CD4-positive, alpha-beta T cell treated with Interferon alpha-2 for 1 hour (primary cell): ENCODE data around the gene TAS1R1.
A peak's percentile ranks its signal among the peaks of the same experiment; 100 is the strongest.
"Not testable (repeated sequence)": the region's sequence is repeated elsewhere in the genome, so short reads cannot be mapped to it uniquely, and the experiment has no call there.

Experiments used
- DNase-seq, 2 donors: peaks; one replicate each; pipeline ENCODE4 v3.0.0-alpha.2; 2020 to 2022

TAS1R1 gene

GRCh38 chr1:6523566-6523965, 31.5 kb upstream of the TAS1R1 start:
- peak in 1 of 2 donors; percentile 5 for DNase-seq

GRCh38 chr1:6526316-6526715, 28.8 kb upstream of the TAS1R1 start:
- DNase-seq: no peak

DNA sequence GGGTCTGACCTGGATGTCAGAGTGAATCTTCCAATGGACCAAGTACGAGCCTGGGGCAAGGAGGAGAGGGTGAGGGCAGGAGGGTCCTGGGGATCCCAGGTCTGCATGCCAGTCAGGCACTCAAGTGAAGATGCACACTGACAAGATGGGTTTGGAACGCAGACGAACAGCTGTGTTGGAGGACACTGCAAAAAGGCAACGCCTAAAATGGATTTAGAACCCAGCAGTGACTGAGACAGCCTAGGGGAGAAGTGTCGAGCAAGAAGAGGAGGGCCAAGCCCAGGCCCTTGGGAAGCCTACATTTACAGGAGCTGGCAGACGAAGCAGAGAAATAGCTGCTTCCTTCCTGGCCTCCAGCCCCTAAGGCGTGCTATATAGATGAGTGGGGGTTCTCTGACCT, 26.6 kb upstream of the TAS1R1 start:
- no peak for DNase-seq

- no peak for DNase-seq
Observed at GRCh38 chr1:6530504-6531160, 24.5 kb upstream of the TAS1R1 start.

- no peak for DNase-seq
Observed at GRCh38 chr1:6531996-6532395, 23.1 kb upstream of the TAS1R1 start.

- no peak for DNase-seq
Observed at GRCh38 chr1:6534248-6534822, 20.8 kb upstream of the TAS1R1 start.

DNA sequence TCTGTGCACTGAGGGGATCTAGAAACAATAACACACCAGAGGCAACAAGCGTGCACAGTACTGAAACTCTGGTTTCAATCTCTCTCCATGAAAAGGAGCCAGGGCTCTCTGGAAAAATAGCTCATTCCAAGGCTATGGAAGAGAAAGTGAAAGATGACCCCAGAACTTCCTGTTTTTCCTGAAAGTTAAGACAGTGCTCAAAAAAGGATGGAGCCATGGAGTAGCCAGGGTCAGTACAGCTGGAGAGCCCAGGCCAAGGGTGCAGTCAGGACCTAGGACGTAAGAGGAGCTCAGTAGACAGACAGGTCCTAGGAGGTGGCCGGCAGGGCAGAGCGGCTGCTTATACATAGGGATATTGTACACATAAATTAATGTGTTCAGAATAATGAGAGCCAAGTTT, 19.9 kb upstream of the TAS1R1 start:
- DNase-seq: no peak

GRCh38 chr1:6536291-6536690, 18.8 kb upstream of the TAS1R1 start:
- DNase-seq: no peak

DNA sequence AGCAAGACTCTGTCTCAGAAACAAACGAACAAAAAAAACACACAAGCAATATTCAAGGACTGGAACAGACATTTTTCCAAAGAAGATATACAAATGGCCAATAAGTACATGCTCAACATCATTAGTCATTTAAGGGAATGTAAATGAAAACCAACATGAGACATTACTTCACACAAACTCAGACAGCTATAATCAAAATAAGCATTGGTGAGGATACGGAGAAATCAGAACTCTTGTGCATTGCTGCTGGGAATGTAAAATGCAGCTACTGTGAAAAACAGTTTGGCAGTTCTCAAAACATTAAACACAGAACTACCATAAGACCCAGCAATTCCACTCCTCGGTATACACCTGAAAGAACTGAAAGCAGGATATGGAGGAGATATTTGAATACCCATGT, 16.2 kb upstream of the TAS1R1 start:
- DNase-seq: no peak

DNA sequence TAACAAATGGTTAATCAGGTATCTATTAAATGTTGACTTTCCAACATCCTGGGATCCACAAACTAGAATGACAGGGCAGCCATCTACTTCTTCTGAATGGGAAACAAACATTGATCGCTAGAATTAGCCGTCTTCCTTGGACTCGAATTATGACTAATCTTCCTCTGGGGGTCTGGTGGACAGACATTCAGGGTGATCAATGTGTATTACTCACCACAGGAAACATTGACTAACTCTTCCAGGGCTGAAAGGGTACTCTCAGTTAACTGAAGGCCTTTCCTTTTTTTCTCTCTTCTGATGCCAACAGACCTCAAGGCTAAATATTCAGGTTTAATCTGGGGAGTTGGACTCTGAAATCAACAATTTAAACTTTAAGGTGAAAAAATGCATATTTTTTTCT, 10.3 kb upstream of the TAS1R1 start:
- no peak for DNase-seq

- peak in 1 of 2 donors; percentile 10 for DNase-seq
Observed at GRCh38 chr1:6545276-6546112, 9.6 kb upstream of the TAS1R1 start.

DNA sequence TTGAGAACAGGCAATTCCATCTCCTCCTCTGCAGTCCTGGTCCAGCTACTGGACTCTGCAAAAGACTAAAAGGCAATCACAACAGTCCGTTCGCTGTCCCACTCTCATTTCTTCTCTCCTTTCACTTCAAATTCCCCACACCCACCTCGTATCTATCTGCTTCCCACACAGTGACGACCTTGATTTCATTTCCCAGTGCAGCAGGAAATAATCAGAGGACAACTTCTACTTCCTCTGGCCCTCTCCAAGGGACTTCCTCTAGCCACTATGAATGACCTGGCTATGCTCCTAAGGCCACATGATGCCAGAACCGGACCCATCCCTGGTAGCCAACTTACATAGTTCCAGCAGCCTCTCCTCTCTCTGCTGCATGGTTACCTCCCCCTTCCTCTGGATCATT, 8.8 kb upstream of the TAS1R1 start:
- no peak for DNase-seq

DNA sequence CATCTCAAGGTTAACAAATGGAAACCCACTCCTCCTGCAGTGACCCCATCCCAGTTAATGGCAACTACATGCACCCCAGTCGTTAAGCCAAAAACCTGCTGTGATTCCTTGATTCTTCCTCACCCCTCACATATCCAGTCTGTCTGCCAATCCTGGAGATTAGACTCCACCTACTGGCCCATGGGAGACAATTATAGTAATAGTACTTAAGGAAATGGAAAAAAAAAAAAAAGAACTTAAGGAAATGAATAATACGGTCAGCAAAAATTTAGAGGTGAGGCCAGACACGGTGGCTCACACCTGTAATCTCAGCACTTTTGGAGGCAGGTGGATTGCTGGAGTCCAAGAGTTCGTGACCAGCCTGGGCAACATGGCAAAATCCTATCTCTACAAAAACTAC, 7.8 kb upstream of the TAS1R1 start:
- DNase-seq: no peak

DNA sequence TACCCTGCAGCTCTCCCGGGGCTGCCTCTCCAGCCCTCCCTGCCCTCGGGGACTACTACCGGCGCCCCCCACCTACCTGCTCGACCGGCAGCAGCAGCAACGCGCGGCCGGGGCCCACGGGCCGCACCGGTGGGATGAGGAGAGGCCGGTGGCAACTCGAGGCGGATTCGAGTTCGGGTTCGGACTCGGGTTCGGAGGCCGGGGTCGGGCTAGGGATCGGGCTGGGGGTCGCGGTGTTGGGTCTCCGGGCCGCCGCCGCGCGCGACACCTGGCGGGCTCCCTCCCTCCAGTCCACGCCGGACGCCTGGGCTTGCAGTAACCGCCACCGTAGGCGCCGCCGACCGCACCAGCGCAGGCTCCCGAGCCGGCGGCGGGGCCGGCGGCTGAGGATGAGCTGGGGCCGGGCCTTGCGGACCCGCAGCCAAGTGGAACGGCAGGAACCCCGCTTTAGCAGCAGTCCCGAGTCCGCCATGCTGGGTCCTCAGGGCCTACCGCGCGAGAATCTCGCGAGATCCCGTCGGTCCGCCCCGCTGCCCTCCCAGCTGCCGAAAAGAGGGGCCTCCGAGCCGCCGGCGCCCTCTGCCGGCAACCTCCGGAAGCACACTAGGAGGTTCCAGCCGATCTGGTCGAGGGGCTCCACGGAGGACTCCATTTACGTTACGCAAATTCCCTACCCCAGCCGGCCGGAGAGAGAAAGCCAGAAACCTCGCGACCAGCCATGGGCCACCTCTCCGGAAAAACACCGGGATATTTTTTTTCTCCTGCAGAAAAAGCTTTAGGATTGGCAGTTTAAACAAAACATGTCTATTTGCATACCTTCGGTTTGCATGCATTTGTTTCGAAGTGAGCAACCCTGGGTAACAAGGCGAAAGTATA, 838 bp upstream of the TAS1R1 start, which contains the start of gene NOL9:
TSS of gene NOL9 (minus strand) at position 483 of the 876 bp plus-strand sequence. CDS start at position 472, 11 bp downstream.
- peak; percentile 94 to 96 for DNase-seq

- no peak for DNase-seq
Observed at GRCh38 chr1:6557597-6557996, 2.5 kb downstream of the TAS1R1 start.

- DNase-seq: not testable (repeated sequence)
Observed at GRCh38 chr1:6559161-6559560, 4.1 kb downstream of the TAS1R1 start.

- no peak for DNase-seq
Observed at GRCh38 chr1:6560267-6560666, 5.2 kb downstream of the TAS1R1 start.

DNA sequence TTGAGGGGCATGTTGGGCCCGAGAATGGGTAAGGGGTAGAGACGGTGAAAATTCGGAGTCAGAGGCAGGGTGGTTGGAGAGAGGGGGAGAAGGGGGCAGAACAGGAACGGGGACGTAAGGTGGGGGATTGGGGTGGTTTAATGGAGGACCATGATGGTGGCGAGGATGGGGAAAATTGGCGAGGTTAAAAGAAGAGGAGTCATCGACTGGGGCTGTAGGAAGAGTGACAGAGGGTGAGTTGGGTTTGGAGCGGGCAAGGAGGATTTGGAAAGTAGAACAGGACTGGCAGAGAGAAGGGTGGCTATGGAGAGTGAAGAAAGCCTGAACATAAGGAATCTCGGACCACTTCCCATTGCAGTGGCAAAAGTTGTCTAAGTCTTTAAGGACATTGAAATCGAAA, 13.9 kb downstream of the TAS1R1 start:
- no peak for DNase-seq

DNA sequence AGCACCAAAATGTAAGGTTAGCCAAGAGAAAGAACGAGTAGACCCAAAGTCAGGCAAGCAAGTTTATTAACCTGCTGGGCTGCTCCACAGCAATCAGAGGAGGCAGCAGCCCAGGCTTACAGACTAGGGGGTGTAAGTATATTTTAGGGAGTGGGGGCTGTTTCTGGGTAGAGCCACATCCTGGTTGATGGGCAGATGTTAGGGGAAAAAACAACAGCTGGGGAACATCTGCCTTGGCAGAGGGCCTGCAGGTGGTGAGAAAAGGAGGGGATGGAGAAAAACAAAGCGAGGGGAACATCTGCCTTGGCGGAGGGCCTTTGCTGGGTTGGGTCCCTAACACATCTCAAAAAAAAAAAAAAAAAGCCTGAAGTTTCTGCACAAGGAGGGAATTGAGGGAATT, 15.0 kb downstream of the TAS1R1 start:
- no peak for DNase-seq

DNA sequence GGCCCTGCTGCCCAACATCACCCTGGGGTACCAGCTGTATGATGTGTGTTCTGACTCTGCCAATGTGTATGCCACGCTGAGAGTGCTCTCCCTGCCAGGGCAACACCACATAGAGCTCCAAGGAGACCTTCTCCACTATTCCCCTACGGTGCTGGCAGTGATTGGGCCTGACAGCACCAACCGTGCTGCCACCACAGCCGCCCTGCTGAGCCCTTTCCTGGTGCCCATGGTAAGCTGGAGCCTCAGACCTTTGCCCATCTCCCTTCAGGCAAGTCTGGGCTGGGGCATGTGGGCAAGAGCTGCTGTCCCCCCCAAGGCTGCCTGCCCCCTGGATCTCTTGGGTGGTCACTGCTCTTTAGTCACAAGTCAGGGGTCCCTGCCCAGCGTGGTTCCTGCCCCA, 15.9 kb downstream of the TAS1R1 start:
- DNase-seq: no peak

DNA sequence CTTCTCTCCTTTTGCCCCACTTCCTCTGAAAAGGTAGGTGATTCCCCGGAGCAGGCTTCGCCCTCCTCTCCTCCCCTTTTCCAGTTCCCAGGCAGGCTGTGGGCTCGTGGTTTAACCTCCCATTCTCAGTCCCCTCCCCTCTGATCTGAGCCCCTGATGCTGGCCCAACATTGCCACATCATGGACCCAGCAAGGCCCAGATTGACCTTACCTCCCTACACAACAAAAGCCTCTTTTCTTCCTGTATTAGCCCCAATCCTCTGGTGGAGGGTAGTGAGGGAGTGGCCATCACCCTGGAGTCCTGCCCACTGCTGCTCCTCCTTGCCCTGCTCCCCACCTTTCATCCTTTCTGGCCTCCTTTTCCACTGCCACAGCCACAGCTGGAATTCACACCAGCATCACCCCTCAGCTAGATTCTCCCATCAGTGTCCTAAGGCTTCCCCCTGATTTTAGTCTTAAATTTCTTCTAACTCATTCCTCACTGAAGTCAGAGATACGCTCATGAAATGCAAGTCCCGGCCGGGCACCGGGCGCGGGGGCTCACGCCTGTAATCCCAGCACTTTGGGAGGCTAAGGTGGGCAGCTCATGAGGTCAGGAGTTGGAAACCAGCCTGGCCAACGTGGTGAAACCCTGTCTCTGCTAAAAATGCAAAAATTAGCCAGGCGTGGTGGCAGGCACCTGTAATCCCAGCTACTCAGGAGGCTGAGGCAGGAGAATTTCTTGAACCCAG, 17.7 kb downstream of the TAS1R1 start:
- DNase-seq: no peak

DNA sequence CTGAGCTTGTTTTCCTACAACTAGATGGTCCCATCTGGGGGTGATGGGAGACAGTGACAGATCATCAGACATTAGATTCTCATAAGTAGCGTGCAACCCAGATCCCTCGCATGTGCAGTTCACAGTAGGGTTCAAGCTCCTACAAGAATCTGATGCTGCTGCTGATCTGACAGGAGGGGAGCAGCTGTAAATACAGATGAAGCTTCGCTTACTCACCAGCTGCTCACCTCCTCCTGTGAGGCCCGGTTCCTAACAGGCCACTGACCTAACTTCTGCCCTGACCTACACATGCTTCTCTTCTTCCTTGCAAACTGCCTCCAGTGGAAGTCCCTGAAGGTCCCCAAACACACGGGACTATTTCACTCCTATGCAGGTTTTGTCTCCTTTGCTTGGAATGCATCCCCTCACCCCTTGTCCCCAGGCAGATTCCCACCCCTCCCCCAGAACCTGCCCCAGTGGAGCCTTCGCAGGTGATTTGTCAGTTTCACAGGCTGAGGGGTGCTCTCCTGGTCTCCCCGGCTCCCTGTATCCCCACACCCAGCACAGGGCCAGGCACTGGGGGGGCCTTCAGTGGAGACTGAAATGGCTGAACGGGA, 19.0 kb downstream of the TAS1R1 start:
- no peak for DNase-seq
